Breast epithelium (tissue), 4 donors: Measurements from ENCODE around the gene PRKG1. TPM values are rescaled to one million over a fixed set of nuclear protein-coding genes. Genes with fewer than 3 reads are reported as not detected.

Experiments
- DNase-seq, 2 donors: peaks; one replicate each; pipeline ENCODE4 v3.0.0-alpha.2; 2019; ENCODE audit warnings: low spot score in 2 of 2
- H3K27ac ChIP-seq, 2 donors: fragments of 200-600 bp; sonication (generic) in 1 of 2; one replicate each; pipeline ENCODE4 v1.5.1; 2016 to 2019; ENCODE audit warnings: mild to moderate bottlenecking in 1 of 2
- H3K27me3 ChIP-seq, 2 donors: fragments of 200-600 bp; sonication (generic) in 1 of 2; one replicate each; pipeline versions ENCODE4 v1.5.1 to v1.6.0; 2017 to 2019; ENCODE audit warnings: control low read depth in 1 of 2, mild to moderate bottlenecking in 1 of 2
- H3K36me3 ChIP-seq: fragments of 200-600 bp; one replicate; pipeline ENCODE4 v1.5.1; 2019
- H3K4me1 ChIP-seq, 2 donors: fragments of 200-600 bp; sonication (generic); one replicate each; pipeline ENCODE4 v1.5.1; 2016 to 2019; ENCODE audit warnings: control low read depth in 1 of 2
- H3K4me3 ChIP-seq, 3 donors: fragments of 200-600 bp; sonication (generic); 1 replicate in 2 of 3; 2 replicates in 1 of 3; pipeline ENCODE4 v1.5.1; 2016 to 2019; ENCODE audit warnings: mild to moderate bottlenecking in 3 of 3, moderate library complexity in 2 of 3
- H3K9me3 ChIP-seq, 2 donors: fragments of 200-600 bp; sonication (generic) in 1 of 2; one replicate each; pipeline ENCODE4 v1.5.1; 2016 to 2019; ENCODE audit warnings: control low read depth in 1 of 2
- POLR2A ChIP-seq: fragments of 450-650 bp; IDR thresholded peaks from one replicate; pipeline ENCODE4 v1.6.1; 2016; ENCODE audit warnings: antibody characterized with exemption, mild to moderate bottlenecking, moderate library complexity
- POLR2AphosphoS5 ChIP-seq, 3 donors: sonication (generic); formaldehyde crosslinking; IDR thresholded peaks; one replicate each; pipeline ENCODE4 v1.6.1; 2017; ENCODE audit warnings: antibody characterized with exemption in 3 of 3
- intact Hi-C: fragments of 100-400 bp; cut with DNase I; formaldehyde crosslinking; loops from one replicate; pipeline ENCODE4 v1.15.1; 2023; ENCODE audit warnings: low total_unique reads
- total RNA-seq, 3 donors: library from RNA; depleted of rRNA; stranded (reverse); fragments of >200 nt; gene quantifications; one replicate each; pipeline ENCODE4 v1.1.0, GENCODE V29; 2016
- TF ChIP-seq, protein P1 (sequence below), 3 donors: fragments of 450-650 bp; IDR thresholded peaks; one replicate each; pipeline ENCODE4 v1.5.1; 2016 to 2017; ENCODE audit warnings: antibody characterized with exemption in 3 of 3, mild to moderate bottlenecking in 3 of 3, moderate library complexity in 3 of 3

PRKG1 gene
- total RNA-seq, 3 donors from 2014 or later, result 10.9 to 36.9 (median 19.7) TPM

GRCh38 chr10:51881213-51881612, 806.9 kb downstream of the PRKG1 start:
- intact Hi-C loops, result no loop called here

GRCh38 chr10:51886438-51887068, 812.3 kb downstream of the PRKG1 start:
- H3K27ac ChIP-seq, result no peak overlapping the region
- no peaks in the 10 kb centered on the region for H3K27me3 ChIP-seq
- no peaks in the 10 kb centered on the region for H3K9me3 ChIP-seq
- TF ChIP-seq POLR2AphosphoS5 (IDR thresholded peaks at IDR 0.05) (no peak), POLR2A (no peak)
- TF ChIP-seq, protein P1, sequence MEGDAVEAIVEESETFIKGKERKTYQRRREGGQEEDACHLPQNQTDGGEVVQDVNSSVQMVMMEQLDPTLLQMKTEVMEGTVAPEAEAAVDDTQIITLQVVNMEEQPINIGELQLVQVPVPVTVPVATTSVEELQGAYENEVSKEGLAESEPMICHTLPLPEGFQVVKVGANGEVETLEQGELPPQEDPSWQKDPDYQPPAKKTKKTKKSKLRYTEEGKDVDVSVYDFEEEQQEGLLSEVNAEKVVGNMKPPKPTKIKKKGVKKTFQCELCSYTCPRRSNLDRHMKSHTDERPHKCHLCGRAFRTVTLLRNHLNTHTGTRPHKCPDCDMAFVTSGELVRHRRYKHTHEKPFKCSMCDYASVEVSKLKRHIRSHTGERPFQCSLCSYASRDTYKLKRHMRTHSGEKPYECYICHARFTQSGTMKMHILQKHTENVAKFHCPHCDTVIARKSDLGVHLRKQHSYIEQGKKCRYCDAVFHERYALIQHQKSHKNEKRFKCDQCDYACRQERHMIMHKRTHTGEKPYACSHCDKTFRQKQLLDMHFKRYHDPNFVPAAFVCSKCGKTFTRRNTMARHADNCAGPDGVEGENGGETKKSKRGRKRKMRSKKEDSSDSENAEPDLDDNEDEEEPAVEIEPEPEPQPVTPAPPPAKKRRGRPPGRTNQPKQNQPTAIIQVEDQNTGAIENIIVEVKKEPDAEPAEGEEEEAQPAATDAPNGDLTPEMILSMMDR (IDR thresholded peaks at IDR 0.05), result no peak
- intact Hi-C loops, result no loop called here
- H3K4me3 ChIP-seq, result no peak overlapping the region
- DNase-seq, result no peak
- H3K36me3 ChIP-seq, result no peaks in the 10 kb centered on the region
- H3K4me1 ChIP-seq, result no peaks in the 10 kb centered on the region

More at GRCh38 chr10:51881213-51881612, 806.9 kb downstream of the PRKG1 start:
- Histone ChIP-seq H3K27me3 (no peaks in the 10 kb centered on the region), H3K4me1 (peaks cover 0 to 5% of the 10 kb centered on the region in 2 donors), H3K4me3 (no peak overlapping the region), H3K9me3 (no peaks in the 10 kb centered on the region), H3K27ac (no peak overlapping the region), H3K36me3 (no peaks in the 10 kb centered on the region)
- no peak for TF ChIP-seq POLR2A
- no peak for DNase-seq

DNA sequence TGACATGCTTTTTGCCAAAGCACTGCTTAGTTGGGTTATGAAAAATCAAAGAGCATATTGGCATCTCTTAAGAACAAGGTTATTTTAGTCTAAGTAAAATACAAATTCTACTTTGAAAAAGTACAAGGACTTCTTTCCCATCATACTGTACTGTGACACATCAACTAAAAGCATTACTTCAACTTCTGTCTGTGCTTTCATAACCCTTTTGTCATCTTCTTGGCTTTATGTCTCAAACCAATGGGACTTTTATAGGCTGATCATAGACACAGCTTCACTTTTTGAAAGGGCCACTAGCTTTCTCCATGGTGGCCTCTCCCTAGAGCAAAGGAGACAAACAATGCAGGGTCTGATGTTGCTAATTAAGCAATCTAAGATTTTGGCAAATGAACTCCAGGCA, 814.0 kb downstream of the PRKG1 start:
- TF ChIP-seq POLR2A (no peak), POLR2AphosphoS5 (IDR thresholded peaks at IDR 0.05) (no peak)
- TF ChIP-seq, protein P1 (IDR thresholded peaks at IDR 0.05), result no peak
- no peak for DNase-seq
- intact Hi-C loops, result no loop called here
- no peak overlapping the region for H3K4me3 ChIP-seq
- H3K36me3 ChIP-seq, result no peaks in the 10 kb centered on the region
- no peaks in the 10 kb centered on the region for H3K9me3 ChIP-seq
- H3K4me1 ChIP-seq, result no peaks in the 10 kb centered on the region
- no peak overlapping the region for H3K27ac ChIP-seq
- H3K27me3 ChIP-seq, result no peaks in the 10 kb centered on the region

GRCh38 chr10:51892313-51892712, 818.0 kb downstream of the PRKG1 start:
- H3K36me3 ChIP-seq, result no peaks in the 10 kb centered on the region
- H3K27me3 ChIP-seq, result no peaks in the 10 kb centered on the region
- H3K4me1 ChIP-seq, result peaks cover 0 to 6% of the 10 kb centered on the region in 2 donors
- no peak for DNase-seq
- TF ChIP-seq POLR2AphosphoS5 (IDR thresholded peaks at IDR 0.05) (no peak), POLR2A (no peak)
- TF ChIP-seq, protein P1 (IDR thresholded peaks at IDR 0.05), result no peak
- intact Hi-C loops, result no loop called here
- no peaks in the 10 kb centered on the region for H3K9me3 ChIP-seq
- no peak overlapping the region for H3K4me3 ChIP-seq
- no peak overlapping the region for H3K27ac ChIP-seq

GRCh38 chr10:51892965-51893658, 818.8 kb downstream of the PRKG1 start:
- DNase-seq, result no peak
- Histone ChIP-seq H3K9me3 (no peaks in the 10 kb centered on the region), H3K36me3 (no peaks in the 10 kb centered on the region), H3K4me3 (no peak overlapping the region), H3K27ac (no peak overlapping the region), H3K27me3 (no peaks in the 10 kb centered on the region), H3K4me1 (peaks cover 0 to 6% of the 10 kb centered on the region in 2 donors)
- TF ChIP-seq, protein P1 (IDR thresholded peaks at IDR 0.05), result no peak
- intact Hi-C loops, result no loop called here
